ENCODE data around the gene CXCL12.

CXCL12 gene

DNA sequence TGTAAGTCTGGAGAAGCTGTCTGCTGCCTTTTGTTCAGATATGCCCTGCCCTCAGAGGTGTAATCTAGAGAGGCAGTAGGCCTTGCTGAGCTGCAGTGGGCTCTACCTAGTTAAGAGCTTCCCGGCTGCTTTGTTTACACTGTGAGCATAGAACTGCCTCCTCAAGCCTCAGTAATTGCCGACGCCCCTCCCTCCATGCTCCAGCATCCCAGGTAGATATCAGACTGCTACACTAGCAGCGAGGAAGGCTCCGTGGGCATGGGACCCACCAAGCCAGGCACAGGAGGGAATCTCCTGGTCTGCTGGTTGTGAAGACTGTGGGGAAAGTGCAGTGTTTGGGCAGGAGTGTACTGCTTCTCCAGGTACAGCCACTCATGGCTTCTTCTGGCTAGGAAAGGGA lies 26.4 kb upstream of the CXCL12 start:
- H2AFZ ChIP-seq (ENCODE audit: low read depth): no peak overlapping the region
- TF ChIP-seq, protein P1, sequence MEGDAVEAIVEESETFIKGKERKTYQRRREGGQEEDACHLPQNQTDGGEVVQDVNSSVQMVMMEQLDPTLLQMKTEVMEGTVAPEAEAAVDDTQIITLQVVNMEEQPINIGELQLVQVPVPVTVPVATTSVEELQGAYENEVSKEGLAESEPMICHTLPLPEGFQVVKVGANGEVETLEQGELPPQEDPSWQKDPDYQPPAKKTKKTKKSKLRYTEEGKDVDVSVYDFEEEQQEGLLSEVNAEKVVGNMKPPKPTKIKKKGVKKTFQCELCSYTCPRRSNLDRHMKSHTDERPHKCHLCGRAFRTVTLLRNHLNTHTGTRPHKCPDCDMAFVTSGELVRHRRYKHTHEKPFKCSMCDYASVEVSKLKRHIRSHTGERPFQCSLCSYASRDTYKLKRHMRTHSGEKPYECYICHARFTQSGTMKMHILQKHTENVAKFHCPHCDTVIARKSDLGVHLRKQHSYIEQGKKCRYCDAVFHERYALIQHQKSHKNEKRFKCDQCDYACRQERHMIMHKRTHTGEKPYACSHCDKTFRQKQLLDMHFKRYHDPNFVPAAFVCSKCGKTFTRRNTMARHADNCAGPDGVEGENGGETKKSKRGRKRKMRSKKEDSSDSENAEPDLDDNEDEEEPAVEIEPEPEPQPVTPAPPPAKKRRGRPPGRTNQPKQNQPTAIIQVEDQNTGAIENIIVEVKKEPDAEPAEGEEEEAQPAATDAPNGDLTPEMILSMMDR (conservative IDR thresholded peaks at IDR 0.05; ENCODE audit: low read depth, low read length): no peak
- no peaks in the 10 kb centered on the region for H3K36me3 ChIP-seq (ENCODE audit: insufficient read depth)
- H3K4me3 ChIP-seq (IDR thresholded peaks at IDR 0.05; ENCODE audit: insufficient read depth, low read depth, low read length): no peak overlapping the region
- no peaks in the 10 kb centered on the region for H3K4me1 ChIP-seq (ENCODE audit: low read depth, poor library complexity, severe bottlenecking)
- no peaks in the 10 kb centered on the region for H3K27me3 ChIP-seq (ENCODE audit: insufficient read depth, low read depth)
- H3K79me2 ChIP-seq (ENCODE audit: insufficient read depth, low read depth): no peaks in the 10 kb centered on the region
- H3K27ac ChIP-seq: no peak overlapping the region
- H3K9ac ChIP-seq: no peak overlapping the region
- no peak overlapping the region for H3K4me2 ChIP-seq
- no peaks in the 10 kb centered on the region for H4K20me1 ChIP-seq (ENCODE audit: insufficient read depth)

DNA sequence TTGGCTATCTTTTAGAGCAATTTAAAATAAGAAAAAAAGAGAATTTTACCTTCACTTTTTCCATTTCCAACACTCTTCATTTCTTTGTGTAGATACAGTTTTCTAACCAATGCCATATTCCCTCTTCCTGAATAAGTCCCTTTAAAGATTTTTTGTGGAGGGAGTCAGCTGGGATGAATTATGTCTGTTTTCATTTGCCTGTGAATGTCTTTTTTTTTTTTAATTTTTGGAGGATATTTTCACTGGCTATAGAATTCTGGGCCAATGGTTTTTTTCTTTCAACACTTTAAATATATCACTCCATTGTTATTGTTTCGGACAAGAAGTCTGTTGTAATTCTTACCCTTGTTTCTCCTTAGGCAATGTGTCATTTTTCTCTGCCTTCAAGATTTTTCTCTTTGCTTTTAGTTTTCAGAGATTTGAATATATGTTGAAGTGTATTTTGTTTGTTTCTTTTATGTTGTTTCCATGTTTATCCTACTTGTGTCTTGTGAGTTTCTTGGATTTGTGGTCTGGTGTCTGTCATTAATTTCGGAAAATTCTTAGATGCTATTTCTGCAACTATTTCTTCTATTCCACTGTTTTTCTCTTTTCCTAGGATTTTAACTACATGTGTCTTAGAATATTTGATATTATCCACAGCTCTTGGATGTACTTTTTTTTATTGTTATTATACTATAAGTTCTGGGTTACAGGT lies 20.0 kb upstream of the CXCL12 start:
- Histone ChIP-seq H3K9ac (no peak overlapping the region), H3K4me3 (IDR thresholded peaks at IDR 0.05; ENCODE audit: insufficient read depth, low read depth, low read length) (no peak overlapping the region), H3K4me1 (ENCODE audit: low read depth, poor library complexity, severe bottlenecking) (peaks cover 11% of the 10 kb centered on the region), H2AFZ (ENCODE audit: low read depth) (no peak overlapping the region), H3K4me2 (no peak overlapping the region), H4K20me1 (ENCODE audit: insufficient read depth) (no peaks in the 10 kb centered on the region), H3K27me3 (ENCODE audit: insufficient read depth, low read depth) (no peaks in the 10 kb centered on the region), H3K27ac (no peak overlapping the region), H3K36me3 (ENCODE audit: insufficient read depth) (no peaks in the 10 kb centered on the region), H3K79me2 (ENCODE audit: insufficient read depth, low read depth) (no peaks in the 10 kb centered on the region)
- TF ChIP-seq, protein P1 (conservative IDR thresholded peaks at IDR 0.05; ENCODE audit: low read depth, low read length): no peak

DNA sequence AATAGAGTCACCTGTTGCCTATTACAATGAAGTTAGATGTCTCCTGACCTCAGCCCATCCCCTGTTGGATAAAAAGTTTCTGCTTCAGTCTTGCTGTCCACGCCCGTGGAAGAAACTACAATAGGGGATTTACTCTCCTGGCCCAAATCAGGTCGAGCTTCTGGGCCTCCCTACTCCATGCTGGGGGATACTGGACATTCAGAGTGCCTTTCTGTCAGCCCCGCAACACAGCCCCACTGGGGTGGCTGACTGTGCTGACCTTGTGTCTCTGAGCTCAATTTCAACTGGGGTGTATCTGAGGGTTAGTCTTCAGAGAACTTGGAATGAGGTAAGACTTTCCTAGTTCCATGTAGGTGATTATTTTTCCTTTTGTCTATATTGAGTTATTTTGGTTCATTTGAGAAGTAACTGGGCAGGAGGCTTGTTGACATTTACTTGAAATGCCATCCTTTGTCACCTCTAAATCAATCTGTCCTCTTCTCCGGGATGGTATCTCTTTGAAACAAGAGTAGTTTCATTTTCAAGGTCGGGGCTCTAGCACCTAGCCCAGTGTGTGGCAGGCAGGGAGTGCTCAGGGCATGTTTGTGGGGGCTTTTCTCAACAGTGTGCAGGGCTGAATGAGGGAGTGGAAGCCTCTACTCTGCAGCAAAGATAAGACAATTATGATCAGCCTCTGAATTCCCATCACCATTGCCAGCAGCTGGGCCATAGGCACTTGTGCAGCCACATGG lies 17.7 kb upstream of the CXCL12 start:
- Histone ChIP-seq H3K4me1 (ENCODE audit: low read depth, poor library complexity, severe bottlenecking) (peaks cover 11% of the 10 kb centered on the region), H3K9ac (no peak overlapping the region), H2AFZ (ENCODE audit: low read depth) (peak overlapping the region; percentile 54; the same call in 1 of the 2 replicates)

DNA sequence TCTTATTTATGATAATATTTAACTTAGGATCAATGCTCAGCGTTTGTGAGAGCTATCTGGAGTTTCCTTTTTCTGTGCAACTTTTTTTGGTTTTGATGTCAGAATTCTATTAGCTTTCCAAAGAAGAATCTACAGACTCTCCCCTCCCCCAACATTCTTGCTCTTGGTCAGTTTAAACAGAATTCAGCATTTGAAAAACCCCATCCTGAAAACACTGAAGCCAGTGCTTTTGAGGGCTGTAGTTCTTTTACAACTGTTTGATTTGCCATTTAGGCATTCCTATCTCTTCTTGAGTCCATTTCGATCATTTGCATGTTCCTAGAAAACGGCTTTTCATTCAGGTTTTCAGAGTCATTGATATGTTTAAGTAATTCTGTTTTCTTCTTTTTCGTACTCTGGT lies 15.6 kb upstream of the CXCL12 start:
- H3K79me2 ChIP-seq (ENCODE audit: insufficient read depth, low read depth): no peaks in the 10 kb centered on the region
- no peak overlapping the region for H3K4me2 ChIP-seq
- H3K27ac ChIP-seq: no peak overlapping the region
- TF ChIP-seq, protein P1 (conservative IDR thresholded peaks at IDR 0.05; ENCODE audit: low read depth, low read length): no peak
- H2AFZ ChIP-seq (ENCODE audit: low read depth): no peak overlapping the region
- no peaks in the 10 kb centered on the region for H3K27me3 ChIP-seq (ENCODE audit: insufficient read depth, low read depth)
- no peaks in the 10 kb centered on the region for H4K20me1 ChIP-seq (ENCODE audit: insufficient read depth)
- H3K4me1 ChIP-seq (ENCODE audit: low read depth, poor library complexity, severe bottlenecking): peaks cover 11% of the 10 kb centered on the region
- no peak overlapping the region for H3K4me3 ChIP-seq (IDR thresholded peaks at IDR 0.05; ENCODE audit: insufficient read depth, low read depth, low read length)
- no peaks in the 10 kb centered on the region for H3K36me3 ChIP-seq (ENCODE audit: insufficient read depth)
- no peak overlapping the region for H3K9ac ChIP-seq

More for the DNA sequence above, 17.7 kb upstream of the CXCL12 start:
- H3K36me3 ChIP-seq (ENCODE audit: insufficient read depth): no peaks in the 10 kb centered on the region
- TF ChIP-seq, protein P1 (conservative IDR thresholded peaks at IDR 0.05; ENCODE audit: low read depth, low read length): no peak
- peak overlapping the region; percentile 21; the same call in 1 of the 2 replicates for H3K4me2 ChIP-seq
- H3K79me2 ChIP-seq (ENCODE audit: insufficient read depth, low read depth): no peaks in the 10 kb centered on the region
- no peak overlapping the region for H3K4me3 ChIP-seq (IDR thresholded peaks at IDR 0.05; ENCODE audit: insufficient read depth, low read depth, low read length)
- no peaks in the 10 kb centered on the region for H4K20me1 ChIP-seq (ENCODE audit: insufficient read depth)
- H3K27ac ChIP-seq: no peak overlapping the region
- no peaks in the 10 kb centered on the region for H3K27me3 ChIP-seq (ENCODE audit: insufficient read depth, low read depth)

Data from KMS-11 (cell line).